GF-D8 (cell line): ENCODE results near the gene DSCAM.

Experiments used
- DNase-seq: peaks from one replicate; lab custom pipeline; 2025; lab: John Stamatoyannopoulos, UW

DSCAM gene

GRCh38 chr21:40128891-40129290 lies 718.1 kb downstream of the DSCAM start:
- DNase-seq, result no peak

- DNase-seq, result no peak
Observed at GRCh38 chr21:40120940-40121575, 725.9 kb downstream of the DSCAM start.

DNA sequence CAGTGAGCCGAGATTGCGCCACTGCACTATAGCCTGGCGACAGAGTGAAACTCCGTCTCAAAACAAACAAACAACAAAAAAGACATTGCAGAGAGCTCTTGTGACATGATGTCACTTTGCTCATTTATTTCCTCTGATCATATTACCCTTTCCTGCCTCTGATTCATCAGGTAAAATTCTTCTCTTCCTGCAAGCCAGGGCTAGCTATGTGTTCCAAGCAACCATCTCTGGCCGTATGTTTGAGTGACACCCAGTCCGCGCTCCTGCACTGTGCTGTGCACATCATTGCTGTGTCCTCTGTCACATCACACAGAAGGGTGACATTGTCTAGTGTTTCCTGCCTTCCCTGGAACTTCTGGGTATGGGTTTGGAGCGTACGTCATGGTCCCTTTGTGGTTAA lies 728.4 kb downstream of the DSCAM start:
- no peak for DNase-seq

GRCh38 chr21:40117236-40117635 lies 729.7 kb downstream of the DSCAM start:
- DNase-seq, result no peak

- no peak for DNase-seq
Observed at GRCh38 chr21:40115775-40116174, 731.2 kb downstream of the DSCAM start.

GRCh38 chr21:40102682-40103081 lies 744.3 kb downstream of the DSCAM start:
- no peak for DNase-seq

- DNase-seq, result no peak
Observed at GRCh38 chr21:40099809-40100208, 747.1 kb downstream of the DSCAM start.

DNA sequence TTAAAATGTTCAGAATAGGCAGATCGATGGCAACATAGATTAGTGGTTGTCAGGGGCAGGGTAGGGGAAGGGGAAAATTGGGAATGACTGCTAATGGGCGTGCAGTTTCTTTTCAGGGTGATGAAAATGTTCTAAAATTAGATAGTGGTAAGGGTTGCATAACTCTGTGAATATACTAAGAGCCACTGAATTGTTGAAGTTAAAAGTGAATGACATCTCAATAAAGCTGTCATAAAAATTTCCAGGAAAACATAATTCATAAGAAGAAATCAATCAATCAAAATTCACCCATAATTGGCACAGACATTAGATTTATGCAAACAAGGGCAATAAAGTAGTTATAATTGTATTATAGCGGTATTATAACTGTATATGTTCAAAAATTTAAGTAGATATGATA lies 751.5 kb downstream of the DSCAM start:
- DNase-seq, result no peak

DNA sequence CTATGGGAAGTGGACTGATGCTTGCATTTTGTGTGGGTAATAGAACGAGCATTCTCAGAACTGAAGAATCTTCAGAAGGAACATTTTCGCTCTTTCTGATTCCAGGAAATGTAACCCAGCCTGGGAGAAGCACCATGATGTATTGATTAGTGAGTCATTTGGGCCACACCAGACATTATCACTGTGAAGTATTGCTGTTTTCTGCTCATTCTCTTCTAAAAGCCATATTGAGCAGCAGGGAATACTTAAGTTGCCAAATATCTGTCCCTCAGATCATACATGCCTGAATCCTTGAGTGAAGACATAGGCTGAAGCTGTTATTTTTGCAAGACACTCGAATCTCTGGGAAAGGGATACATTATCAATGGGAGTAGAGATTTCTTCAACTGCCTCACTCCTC lies 766.6 kb downstream of the DSCAM start:
- DNase-seq, result no peak

DNA sequence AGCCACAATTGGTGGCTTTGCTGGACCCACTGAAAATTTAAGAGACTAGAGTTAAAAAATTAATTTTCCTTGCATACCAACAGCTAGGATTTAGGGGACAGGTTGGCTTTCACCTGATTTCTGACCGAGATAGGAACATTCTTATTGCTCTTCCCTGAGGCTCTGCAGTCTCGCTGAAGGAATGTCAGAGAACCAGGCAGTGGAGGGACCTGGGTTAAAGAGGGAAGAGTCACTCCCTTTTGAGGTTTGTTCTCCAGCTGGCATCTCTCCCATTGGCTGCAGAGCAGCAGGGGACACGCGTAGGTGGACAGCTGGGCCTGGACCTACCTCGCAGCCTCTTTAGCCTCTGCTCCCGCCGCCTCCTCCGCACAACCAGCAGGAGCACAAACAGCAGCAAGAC lies 772.2 kb downstream of the DSCAM start:
- no peak for DNase-seq

DNA sequence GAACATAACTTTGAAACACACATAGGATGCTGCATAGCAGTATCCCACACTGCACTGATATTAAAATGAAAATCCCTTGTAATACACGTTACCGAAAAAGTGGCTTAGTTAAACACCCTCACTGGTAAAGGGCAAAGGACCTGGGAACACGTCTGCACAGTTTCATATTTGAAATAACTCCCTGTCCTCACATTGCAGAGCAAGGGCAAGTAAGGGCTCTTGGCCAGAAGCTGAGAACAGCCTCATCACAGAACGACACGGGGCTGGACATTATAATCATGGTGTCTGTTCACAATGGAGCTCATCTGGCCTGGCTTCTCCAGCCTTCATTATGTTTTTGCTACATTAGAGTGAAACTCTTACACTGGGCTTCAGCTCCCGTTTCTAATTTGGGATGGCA lies 772.8 kb downstream of the DSCAM start:
- no peak for DNase-seq

- DNase-seq, result no peak
Observed at GRCh38 chr21:40073642-40074041, 773.3 kb downstream of the DSCAM start.

DNA sequence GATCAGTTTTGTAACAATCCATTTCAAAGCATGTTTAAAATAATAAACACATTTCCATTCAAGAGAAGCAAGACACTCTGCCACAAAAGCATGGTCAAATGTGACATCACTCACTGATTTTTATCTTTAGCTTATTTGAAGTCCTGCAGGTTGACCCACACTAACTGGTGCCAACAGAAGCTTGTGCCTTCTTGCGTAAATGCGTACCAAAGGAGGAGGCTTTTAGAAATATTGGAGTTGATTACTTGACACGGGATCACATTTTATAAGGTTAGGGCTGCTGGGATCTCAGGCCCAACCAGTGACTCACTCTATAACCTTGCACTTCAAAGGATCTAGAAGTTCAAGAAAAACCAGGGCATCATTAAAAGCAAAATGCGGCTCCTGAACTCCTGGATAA lies 776.1 kb downstream of the DSCAM start:
- DNase-seq, result no peak

DNA sequence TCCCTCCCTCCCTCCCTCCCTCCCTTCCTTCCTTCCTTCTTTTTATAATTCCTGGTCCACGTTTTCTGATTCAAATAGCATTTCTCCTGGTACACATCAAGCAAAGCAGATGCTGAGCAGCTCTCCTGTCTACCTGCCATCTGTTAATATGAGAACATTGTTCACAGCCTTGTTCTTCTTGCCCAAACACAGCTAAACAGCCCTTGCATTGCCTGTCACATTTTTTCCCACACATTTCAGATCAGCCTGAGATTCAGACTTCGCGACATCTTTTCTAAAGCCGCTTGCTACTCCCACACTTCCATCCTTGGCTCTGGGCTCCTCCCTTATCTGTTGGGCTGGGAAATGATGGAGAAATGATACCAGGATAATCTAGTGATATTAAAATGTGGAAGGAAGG lies 779.2 kb downstream of the DSCAM start:
- DNase-seq, result no peak

- DNase-seq, result no peak
Observed at GRCh38 chr21:40066221-40066620, 780.7 kb downstream of the DSCAM start.

- no peak for DNase-seq
Observed at GRCh38 chr21:40060083-40060677, 786.8 kb downstream of the DSCAM start.

DNA sequence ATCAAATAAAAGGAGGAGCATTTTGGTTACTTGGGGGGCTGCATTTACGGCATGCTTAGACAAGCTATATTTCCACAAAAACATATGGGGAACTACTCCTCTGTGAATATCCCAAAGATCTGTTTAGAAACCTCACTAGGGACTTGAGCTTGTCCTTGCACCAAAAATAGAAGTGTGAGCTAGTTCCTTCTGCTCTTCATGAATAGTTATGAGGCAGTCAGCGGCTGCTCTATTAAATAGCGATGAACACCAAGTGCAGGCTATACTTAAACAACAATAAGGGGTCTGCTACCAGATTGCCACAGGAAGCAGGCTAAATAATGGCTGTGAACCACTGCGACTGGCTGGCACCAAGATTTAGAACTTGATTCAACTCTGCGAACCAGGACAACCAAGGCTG lies 789.6 kb downstream of the DSCAM start:
- no peak for DNase-seq

DNA sequence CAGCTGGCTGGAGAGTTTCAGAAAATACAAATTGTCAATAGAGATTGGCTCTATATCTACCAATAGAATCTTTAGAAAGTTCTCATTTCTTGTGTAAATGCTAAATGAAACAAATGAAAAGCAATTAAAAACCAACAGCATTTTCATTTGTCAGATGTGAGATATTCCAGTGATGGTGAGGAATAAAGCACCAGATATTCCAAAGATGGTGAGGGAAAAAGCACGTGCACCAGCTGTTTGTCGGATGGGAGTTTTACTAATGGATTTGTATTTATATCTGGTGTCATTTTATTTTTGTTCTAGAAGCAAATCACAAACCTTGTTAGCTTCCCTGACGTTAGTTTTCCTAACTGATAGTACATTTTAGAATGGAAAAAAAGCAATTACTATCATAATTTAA lies 790.9 kb downstream of the DSCAM start:
- no peak for DNase-seq

DNA sequence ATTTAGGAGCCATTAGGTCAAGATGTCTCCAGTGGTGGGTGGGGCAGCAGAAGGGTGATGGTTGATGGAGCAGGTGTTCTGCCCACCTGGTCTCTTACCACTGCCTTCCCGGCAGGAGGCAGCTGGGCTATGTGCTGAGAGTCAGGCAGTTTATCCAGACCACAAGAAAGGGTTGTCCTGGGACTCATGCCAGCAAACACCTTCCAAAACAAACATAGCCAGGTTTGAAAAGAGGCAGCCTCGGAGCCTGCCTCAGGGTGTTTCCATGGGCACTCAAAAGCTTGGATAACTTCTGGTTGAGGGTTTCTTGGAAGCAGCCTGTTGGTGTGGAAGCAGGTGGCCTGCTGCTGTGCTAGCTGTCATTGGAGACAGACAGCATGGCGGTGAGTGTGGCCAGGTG lies 792.6 kb downstream of the DSCAM start:
- DNase-seq, result no peak

- no peak for DNase-seq
Observed at GRCh38 chr21:40053007-40053406, 794.0 kb downstream of the DSCAM start.

DNA sequence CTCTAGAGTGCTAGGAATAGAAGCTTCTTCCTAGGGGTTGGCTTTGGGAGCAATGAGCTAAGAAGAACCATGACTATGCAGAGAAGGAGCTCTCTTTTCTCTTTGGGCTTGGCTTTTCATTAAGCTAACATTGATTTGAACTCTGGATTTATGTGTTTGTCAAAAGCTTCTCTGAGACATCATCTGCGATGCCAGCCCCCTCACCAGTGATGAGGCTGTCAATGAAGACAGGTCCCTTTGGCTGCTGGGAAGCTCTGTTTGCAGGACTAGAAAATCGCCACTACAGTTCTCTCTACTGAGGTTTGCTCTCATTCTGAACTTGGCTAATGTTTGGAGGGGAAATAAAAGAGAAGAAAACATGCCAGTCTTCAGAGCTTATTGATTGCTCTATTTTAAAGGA lies 794.7 kb downstream of the DSCAM start:
- no peak for DNase-seq

- no peak for DNase-seq
Observed at GRCh38 chr21:40051801-40052200, 795.2 kb downstream of the DSCAM start.

DNA sequence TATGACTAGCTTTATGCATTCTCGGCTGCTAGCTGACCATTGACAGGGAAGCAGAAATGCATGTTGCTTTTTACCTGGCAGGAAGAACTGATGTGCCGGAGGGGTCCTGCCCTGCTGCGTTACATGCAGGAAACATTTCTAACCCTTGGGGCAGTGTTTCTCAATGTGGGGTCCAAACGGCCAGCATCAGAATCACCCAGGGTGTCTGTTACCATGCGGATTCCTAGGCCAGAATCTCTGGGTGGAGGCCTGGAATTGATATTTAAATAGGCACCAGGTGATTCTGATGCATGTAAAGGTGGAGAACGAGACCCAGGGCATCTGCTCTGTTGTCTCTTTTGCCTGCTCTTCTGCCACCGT lies 797.0 kb downstream of the DSCAM start:
- DNase-seq, result no peak
